Measurements from ENCODE around the gene TTC29. TPM values are rescaled to one million over a fixed set of nuclear protein-coding genes. Genes with fewer than 3 reads are reported as not detected.
A peak's percentile ranks its signal among the peaks of the same experiment; 100 is the strongest.

TTC29 gene
- total RNA-seq = not detected
- not detected for polyA plus RNA-seq
- total RNA-seq = 0 reads per million in 6 experiments

GRCh38 chr4:146945556-146946374 lies at the start of gene TTC29:
TTC29 (minus strand) TSS chr4:146945864; CDS start chr4:146939895, 5,969 bp downstream.
- H3K4me1 Mint-ChIP-seq = peaks cover 17 to 34% (median 32%) of the 10 kb centered on the region in 4 donors
- ATAC-seq (peak; percentile 97 to 99), DNase-seq (peak; percentile 62 to 90 (median 82))
- peak within 1 kb of the TSS; percentile 73 to 92 (median 86) for H3K4me3 Mint-ChIP-seq
- no peaks in the 10 kb centered on the region for H3K9me3 Mint-ChIP-seq
- peaks cover 0 to 11% (median 6%) of the 10 kb centered on the region in 5 donors for H3K27me3 Mint-ChIP-seq
- POLR2A ChIA-PET = no interaction called here
- no peaks in the 10 kb centered on the region for H3K36me3 Mint-ChIP-seq
- peak within 1 kb of the TSS; percentile 5 to 89 (median 50) for H3K27ac Mint-ChIP-seq

- Mint-ChIP-seq H3K9me3 (peaks cover 0 to 9% (median 0%) of the 10 kb centered on the region in 9 donors), H3K36me3 (peaks cover 0 to 3% (median 0%) of the 10 kb centered on the region in 3 donors), H3K4me3 (no peak overlapping the region), H3K27me3 (peaks cover 0 to 6% (median 0%) of the 10 kb centered on the region in 5 donors), H3K27ac (no peak overlapping the region), H3K4me1 (no peaks in the 10 kb centered on the region)
- DNase-seq (no peak), ATAC-seq (no peak)
- POLR2A ChIA-PET = no interaction called here
Observed at GRCh38 chr4:146981651-146982050, 36.0 kb upstream of the TTC29 start.

GRCh38 chr4:146978641-146979040 lies 33.0 kb upstream of the TTC29 start:
- Mint-ChIP-seq H3K4me3 (no peak overlapping the region), H3K27ac (no peak overlapping the region), H3K4me1 (no peaks in the 10 kb centered on the region), H3K9me3 (peaks cover 0 to 2% (median 0%) of the 10 kb centered on the region in 9 donors), H3K27me3 (peaks cover 0 to 6% (median under 1%) of the 10 kb centered on the region in 5 donors), H3K36me3 (no peaks in the 10 kb centered on the region)
- DNase-seq = no peak
- POLR2A ChIA-PET = no interaction called here
- no peak for ATAC-seq

- H3K4me3 Mint-ChIP-seq = no peak overlapping the region
- H3K4me1 Mint-ChIP-seq = peaks cover 0 to 2% (median 0%) of the 10 kb centered on the region in 4 donors
- H3K9me3 Mint-ChIP-seq = no peaks in the 10 kb centered on the region
- ATAC-seq (no peak), DNase-seq (no peak)
- peaks cover 4 to 15% (median 11%) of the 10 kb centered on the region in 5 donors for H3K27me3 Mint-ChIP-seq
- no peaks in the 10 kb centered on the region for H3K36me3 Mint-ChIP-seq
- H3K27ac Mint-ChIP-seq = no peak overlapping the region
- POLR2A ChIA-PET = no interaction called here
Observed at GRCh38 chr4:146976145-146976544, 30.5 kb upstream of the TTC29 start.

DNA sequence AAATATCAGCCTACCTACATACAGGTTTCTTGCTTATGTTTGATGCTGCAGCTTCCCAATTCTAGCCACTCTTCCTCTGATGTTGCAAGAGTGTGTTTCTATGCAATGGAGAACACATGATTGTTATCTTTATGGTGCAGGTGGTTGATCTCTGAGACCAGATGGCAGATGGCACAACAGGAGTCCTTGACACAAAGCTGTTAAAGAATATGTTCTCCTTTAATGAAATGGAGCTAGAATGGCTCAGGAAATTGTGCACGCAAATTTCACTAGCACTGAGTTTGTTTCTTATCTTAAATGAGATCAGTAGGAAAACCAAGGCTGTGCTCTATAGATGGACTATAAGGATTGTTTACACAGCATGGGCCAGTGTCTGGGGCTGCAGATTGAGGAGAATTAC lies 29.9 kb upstream of the TTC29 start:
- Mint-ChIP-seq H3K9me3 (no peaks in the 10 kb centered on the region), H3K27me3 (peaks cover 4 to 15% (median 11%) of the 10 kb centered on the region in 5 donors), H3K4me1 (peaks cover 0 to 2% (median 0%) of the 10 kb centered on the region in 4 donors), H3K27ac (no peak overlapping the region), H3K36me3 (no peaks in the 10 kb centered on the region), H3K4me3 (no peak overlapping the region)
- ATAC-seq (no peak), DNase-seq (no peak)
- POLR2A ChIA-PET = no interaction called here

DNA sequence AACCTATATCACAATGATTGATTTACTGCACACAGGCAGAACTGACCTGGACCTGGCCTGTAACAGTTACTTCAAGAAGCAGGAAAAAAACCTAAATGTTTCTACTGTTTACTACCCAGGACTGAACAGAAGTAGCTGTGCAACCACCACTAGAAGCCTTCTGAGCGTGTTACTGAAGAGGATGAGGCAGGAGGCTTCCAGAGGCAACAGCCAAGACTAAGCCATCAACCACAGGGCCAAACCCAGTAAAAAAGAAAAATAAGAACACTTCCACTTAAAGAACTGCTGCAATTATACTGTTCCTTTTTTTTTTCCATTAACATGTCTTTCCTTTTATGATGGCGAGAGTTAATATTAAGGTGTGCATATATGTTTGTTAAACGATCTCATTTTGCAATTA lies 29.4 kb upstream of the TTC29 start:
- ATAC-seq (no peak), DNase-seq (no peak)
- no peaks in the 10 kb centered on the region for H3K9me3 Mint-ChIP-seq
- no peak overlapping the region for H3K27ac Mint-ChIP-seq
- no peaks in the 10 kb centered on the region for H3K36me3 Mint-ChIP-seq
- H3K4me1 Mint-ChIP-seq = peaks cover 0 to 2% (median 0%) of the 10 kb centered on the region in 4 donors
- peaks cover 4 to 15% (median 11%) of the 10 kb centered on the region in 5 donors for H3K27me3 Mint-ChIP-seq
- POLR2A ChIA-PET = no interaction called here
- H3K4me3 Mint-ChIP-seq = no peak overlapping the region

- ATAC-seq (no peak), DNase-seq (no peak)
- POLR2A ChIA-PET = no interaction called here
- H3K27ac Mint-ChIP-seq = no peak overlapping the region
- no peak overlapping the region for H3K4me3 Mint-ChIP-seq
- H3K36me3 Mint-ChIP-seq = no peaks in the 10 kb centered on the region
- H3K27me3 Mint-ChIP-seq = peaks cover 4 to 18% (median 11%) of the 10 kb centered on the region in 5 donors
- H3K4me1 Mint-ChIP-seq = peaks cover 0 to 2% (median 0%) of the 10 kb centered on the region in 4 donors
- H3K9me3 Mint-ChIP-seq = no peaks in the 10 kb centered on the region
Observed at GRCh38 chr4:146972036-146972435, 26.4 kb upstream of the TTC29 start.

GRCh38 chr4:146969126-146969525 lies 23.5 kb upstream of the TTC29 start:
- Mint-ChIP-seq H3K4me3 (no peak overlapping the region), H3K9me3 (peaks cover 0 to 7% (median 0%) of the 10 kb centered on the region in 9 donors), H3K4me1 (peaks cover 0 to 2% (median 0%) of the 10 kb centered on the region in 4 donors), H3K27me3 (peaks cover 4 to 14% (median 11%) of the 10 kb centered on the region in 5 donors), H3K27ac (no peak overlapping the region), H3K36me3 (no peaks in the 10 kb centered on the region)
- ATAC-seq (no peak), DNase-seq (no peak)
- POLR2A ChIA-PET = no interaction called here

DNA sequence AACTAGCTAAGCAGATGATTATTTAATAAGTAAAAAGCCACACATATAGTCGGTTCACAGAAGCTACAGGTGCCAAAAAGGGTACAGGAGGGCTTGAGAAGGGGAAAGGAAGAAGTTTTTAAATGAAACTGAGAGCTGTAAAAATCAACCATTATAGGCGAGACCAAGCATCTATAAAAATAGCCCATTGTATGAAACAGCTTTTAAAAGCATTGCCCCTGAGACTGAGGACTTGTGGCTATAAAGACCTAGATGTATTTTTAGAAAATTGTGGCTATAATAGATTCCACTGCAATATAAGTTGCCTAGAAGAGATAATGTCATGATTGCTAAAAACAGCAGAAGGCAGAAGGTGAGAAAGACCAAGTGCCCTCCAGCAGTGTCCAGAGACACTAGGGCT lies 15.0 kb upstream of the TTC29 start:
- H3K4me3 Mint-ChIP-seq = no peak overlapping the region
- DNase-seq = no peak
- ATAC-seq = no peak
- no peak overlapping the region for H3K27ac Mint-ChIP-seq
- peaks cover 4 to 48% (median 12%) of the 10 kb centered on the region in 5 donors for H3K27me3 Mint-ChIP-seq
- no peaks in the 10 kb centered on the region for H3K4me1 Mint-ChIP-seq
- no peaks in the 10 kb centered on the region for H3K36me3 Mint-ChIP-seq
- peaks cover 0 to 2% (median 0%) of the 10 kb centered on the region in 9 donors for H3K9me3 Mint-ChIP-seq
- POLR2A ChIA-PET = no interaction called here

DNA sequence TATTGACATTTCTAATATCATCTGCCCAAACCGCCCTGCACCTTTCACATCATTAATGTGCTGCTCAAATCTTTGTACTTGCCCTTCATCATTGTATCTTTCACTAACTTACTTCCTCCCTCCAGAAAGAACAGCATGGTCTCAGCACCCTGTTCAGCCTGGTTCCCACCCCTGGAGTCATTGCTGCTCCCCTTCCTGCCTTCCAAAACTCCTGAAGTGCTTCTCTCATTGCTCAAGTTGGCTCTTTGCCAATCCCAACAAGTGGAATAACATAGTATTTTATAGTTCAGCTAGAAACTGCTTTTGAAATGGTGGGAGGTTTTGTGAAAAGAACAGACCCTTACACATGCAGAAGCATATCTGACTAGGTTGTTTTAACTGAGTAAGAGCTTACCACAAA lies 14.0 kb upstream of the TTC29 start:
- Mint-ChIP-seq H3K36me3 (no peaks in the 10 kb centered on the region), H3K9me3 (no peaks in the 10 kb centered on the region), H3K27ac (peak overlapping the region in 1 of 10 donors; percentile 10), H3K27me3 (peaks cover 3 to 48% (median 15%) of the 10 kb centered on the region in 5 donors), H3K4me1 (no peaks in the 10 kb centered on the region), H3K4me3 (no peak overlapping the region)
- ATAC-seq (no peak), DNase-seq (no peak)
- POLR2A ChIA-PET = no interaction called here

DNA sequence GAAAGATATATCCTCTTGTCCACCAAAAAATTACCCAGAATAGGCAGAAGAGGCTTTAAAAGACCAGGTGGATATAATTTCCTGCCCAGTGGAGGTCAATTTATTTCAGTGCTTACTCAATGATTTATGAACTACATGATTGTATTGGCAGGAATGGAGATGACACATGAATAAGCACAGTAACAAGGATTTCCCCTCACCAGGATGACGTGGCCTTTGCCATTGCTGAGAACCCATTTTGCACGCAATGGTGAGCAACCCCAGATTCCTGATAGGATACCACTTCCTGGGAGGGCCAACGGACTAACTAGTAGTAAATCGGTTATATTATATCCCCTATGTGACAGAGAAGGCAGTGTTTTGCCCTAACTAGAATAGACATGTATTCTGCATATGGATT lies 11.6 kb upstream of the TTC29 start:
- Mint-ChIP-seq H3K4me3 (no peak overlapping the region), H3K27me3 (peaks cover 12 to 42% (median 16%) of the 10 kb centered on the region in 5 donors), H3K36me3 (no peaks in the 10 kb centered on the region), H3K27ac (no peak overlapping the region), H3K4me1 (no peaks in the 10 kb centered on the region), H3K9me3 (no peaks in the 10 kb centered on the region)
- no peak for DNase-seq
- no peak for ATAC-seq
- POLR2A ChIA-PET = no interaction called here

DNA sequence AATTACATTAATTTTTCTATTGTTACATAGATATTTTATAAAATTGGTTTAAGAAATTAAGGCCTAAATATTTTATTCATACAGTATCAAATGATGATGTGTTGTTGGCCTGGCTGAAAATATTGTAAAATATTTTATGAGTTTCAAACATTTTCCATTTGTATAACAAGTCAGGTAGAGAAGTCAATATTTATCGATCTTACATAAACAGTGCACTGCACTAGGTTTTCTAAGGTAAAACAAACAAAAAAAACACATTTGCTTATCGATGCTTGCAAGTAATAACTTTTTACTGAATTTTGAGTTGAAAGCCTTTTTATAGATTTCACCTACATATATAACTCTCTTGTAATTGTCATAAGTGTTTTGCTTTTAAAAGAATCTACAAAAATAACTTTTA lies 7.2 kb upstream of the TTC29 start:
- Mint-ChIP-seq H3K4me1 (peaks cover 0 to 5% (median 2%) of the 10 kb centered on the region in 4 donors), H3K27ac (no peak overlapping the region), H3K36me3 (no peaks in the 10 kb centered on the region), H3K4me3 (no peak overlapping the region), H3K27me3 (peaks cover 11 to 24% (median 18%) of the 10 kb centered on the region in 5 donors), H3K9me3 (no peaks in the 10 kb centered on the region)
- DNase-seq (no peak), ATAC-seq (no peak)
- POLR2A ChIA-PET = no interaction called here

GRCh38 chr4:146949559-146949958 lies 3.9 kb upstream of the TTC29 start:
- Mint-ChIP-seq H3K9me3 (no peaks in the 10 kb centered on the region), H3K4me3 (no peak overlapping the region), H3K36me3 (no peaks in the 10 kb centered on the region), H3K4me1 (peaks cover 17 to 34% (median 32%) of the 10 kb centered on the region in 4 donors), H3K27me3 (peaks cover 0 to 23% (median 8%) of the 10 kb centered on the region in 5 donors), H3K27ac (no peak overlapping the region)
- no peak for ATAC-seq
- no peak for DNase-seq
- POLR2A ChIA-PET = no interaction called here
